Small intestine (tissue), 7 donors: ENCODE results near the gene ANKRD55. TPM values are rescaled to one million over a fixed set of nuclear protein-coding genes. Genes with fewer than 3 reads are reported as not detected.
"Not testable (repeated sequence)": the region's sequence is repeated elsewhere in the genome, so short reads cannot be mapped to it uniquely, and the experiment has no call there.

Source experiments
- DNase-seq, 2 donors: peaks; one replicate each; pipeline versions ENCODE4 v3.0.0 to v3.0.0-alpha.2; 2013
- FAIRE-seq: peaks from 2 replicates; lab custom pipeline; 2012; peaks lifted over from hg19 to GRCh38; lab: Jason Lieb, UNC
- H3K27ac ChIP-seq, 3 donors: one replicate each; pipeline ENCODE4 v1.5.1; 2013; ENCODE audit warnings: low read length in 2 of 3, mild to moderate bottlenecking in 2 of 3, control low read depth in 1 of 3, inconsistent platforms in 1 of 3, low read depth in 1 of 3, moderate library complexity in 1 of 3
- H3K27me3 ChIP-seq, 3 donors: one replicate each; pipeline ENCODE4 v1.6.1; 2013; ENCODE audit warnings: low read length in 3 of 3, inconsistent platforms in 1 of 3; ENCODE audit not compliant: control insufficient read depth in 3 of 3, insufficient read depth in 3 of 3
- H3K36me3 ChIP-seq, 3 donors: one replicate each; pipeline ENCODE4 v1.6.1; 2013; ENCODE audit warnings: low read length in 3 of 3, inconsistent platforms in 1 of 3, low read depth in 1 of 3, mild to moderate bottlenecking in 1 of 3, moderate library complexity in 1 of 3; ENCODE audit not compliant: control insufficient read depth in 3 of 3, insufficient read depth in 2 of 3
- H3K4me1 ChIP-seq, 3 donors: one replicate each; pipeline ENCODE4 v1.6.1; 2013; ENCODE audit warnings: low read length in 2 of 3, inconsistent platforms in 1 of 3, low read depth in 1 of 3, mild to moderate bottlenecking in 1 of 3, moderate library complexity in 1 of 3; ENCODE audit not compliant: control insufficient read depth in 3 of 3, insufficient read depth in 2 of 3
- H3K4me3 ChIP-seq, 3 donors: one replicate each; pipeline ENCODE4 v1.5.1; 2013; ENCODE audit warnings: low read length in 3 of 3, control low read depth in 1 of 3, inconsistent platforms in 1 of 3, low read depth in 1 of 3, mild to moderate bottlenecking in 1 of 3, moderate library complexity in 1 of 3
- H3K9me3 ChIP-seq, 2 donors: one replicate each; pipeline ENCODE4 v1.6.1; 2013; ENCODE audit warnings: low read depth in 1 of 2, low read length in 1 of 2; ENCODE audit not compliant: control insufficient read depth in 2 of 2, insufficient read depth in 1 of 2
- WGBS, 3 donors: extraction: QIAGEN DNeasy Blood & Tissue Kit; methylation state at CpG; one replicate each; pipeline ENCODE4 v1.1.7; 2013; 5-methylcytosine and 5-hydroxymethylcytosine counted together
- polyA plus RNA-seq, 4 donors: library from polyadenylated mRNA; stranded (reverse) in 3 of 4; unstranded in 1 of 4; fragments of 200-250 nt in 3 of 4; fragments of 120-200 nt in 1 of 4; gene quantifications; one replicate each; pipeline versions ENCODE4 v1.2.1 to v1.2.3, GENCODE V29; 2013
- donor health status: healthy with polysubstance abuse.
- donor health status: control.
- donor health status: control.
- donor health status: Bipolar disorder and iron deficiency.
- donor health status: healthy.

ANKRD55 gene
- polyA plus RNA-seq, 4 donors = 0.10 to 0.13 TPM; not detected in 2

DNA sequence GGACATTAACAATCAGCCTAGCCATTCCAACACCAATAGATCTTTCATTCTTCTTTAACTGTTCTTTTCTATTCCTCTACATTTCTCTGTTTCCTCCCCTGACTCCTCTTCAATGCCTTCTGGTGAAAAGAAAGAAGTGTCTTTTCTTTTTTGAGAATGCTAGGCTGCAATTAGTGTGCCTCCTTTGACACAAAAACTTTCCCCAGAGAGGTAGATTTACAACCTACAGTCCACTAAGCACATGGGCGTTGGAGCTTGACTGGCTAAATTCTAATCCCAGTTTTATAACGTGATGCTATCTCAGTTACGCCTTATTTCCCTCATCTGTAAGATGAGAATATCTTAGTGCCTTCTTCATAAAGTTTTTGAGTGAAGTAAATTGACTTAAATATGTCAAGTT is 16.9 kb upstream of the ANKRD55 start:
- WGBS, 3 donors = 76 to 85% (median 81%) methylated on average over 3 of the region's 3 CpGs
- no peak overlapping the region for H3K27ac ChIP-seq
- FAIRE-seq (no peak), DNase-seq (no peak)
- H3K4me3 ChIP-seq = no peak overlapping the region
- H3K4me1 ChIP-seq = no peaks in the 10 kb centered on the region
- H3K36me3 ChIP-seq = no peaks in the 10 kb centered on the region
- H3K9me3 ChIP-seq = peaks cover 0 to 6% of the 10 kb centered on the region in 2 donors
- H3K27me3 ChIP-seq = no peaks in the 10 kb centered on the region

DNA sequence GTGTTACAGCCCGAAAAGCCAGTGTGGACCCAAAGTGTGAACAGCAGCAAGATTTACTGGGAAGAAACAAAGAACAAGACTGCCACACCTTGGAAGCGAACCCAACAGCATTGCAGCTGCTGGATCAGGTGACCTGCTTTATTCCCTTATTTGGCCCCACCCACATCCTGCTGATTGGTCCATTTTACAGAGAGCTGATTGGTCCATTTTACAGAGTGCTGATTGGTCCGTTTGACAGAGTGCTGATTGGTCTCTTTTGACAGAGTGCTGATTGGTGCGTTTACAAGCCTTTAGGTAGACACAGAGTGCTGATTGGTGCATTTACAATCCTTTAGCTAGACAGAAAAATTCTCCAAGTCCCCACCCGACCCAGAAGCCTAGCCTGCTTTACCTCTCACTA is 16.0 kb upstream of the ANKRD55 start:
- H3K27me3 ChIP-seq, FAIRE-seq, DNase-seq, H3K27ac ChIP-seq, H3K4me1 ChIP-seq, H3K9me3 ChIP-seq, H3K36me3 ChIP-seq, H3K4me3 ChIP-seq: not testable (repeated sequence)
- WGBS, 3 donors = 76 to 86% (median 86%) methylated on average over 5 of the region's 5 CpGs

DNA sequence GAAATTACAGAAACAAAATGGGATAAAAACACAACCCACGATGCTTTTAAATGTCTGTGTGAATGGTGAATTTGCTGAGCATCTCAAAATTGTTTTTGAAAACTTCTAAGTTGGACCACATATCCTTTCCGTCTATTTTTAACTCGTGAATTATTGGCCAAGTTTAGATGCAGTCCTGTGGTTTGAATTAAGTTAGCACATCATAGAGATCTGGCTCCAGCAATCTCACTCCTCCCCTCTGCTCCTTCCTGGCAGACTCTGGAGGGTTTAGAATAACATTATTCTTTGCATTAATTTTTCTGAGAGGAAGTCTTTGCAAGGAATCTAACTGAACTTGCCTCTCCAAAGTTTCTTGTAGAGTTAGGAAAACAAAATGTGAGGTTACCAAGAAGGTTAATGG is 14.5 kb upstream of the ANKRD55 start:
- no peak for FAIRE-seq
- no peak overlapping the region for H3K27ac ChIP-seq
- 60 to 81% (median 70%) methylated on average over 3 of the region's 3 CpGs for WGBS, 3 donors
- no peak overlapping the region for H3K4me3 ChIP-seq
- no peaks in the 10 kb centered on the region for H3K27me3 ChIP-seq
- no peaks in the 10 kb centered on the region for H3K4me1 ChIP-seq
- peaks cover 0 to 12% of the 10 kb centered on the region in 2 donors for H3K9me3 ChIP-seq
- DNase-seq = no peak
- no peaks in the 10 kb centered on the region for H3K36me3 ChIP-seq

DNA sequence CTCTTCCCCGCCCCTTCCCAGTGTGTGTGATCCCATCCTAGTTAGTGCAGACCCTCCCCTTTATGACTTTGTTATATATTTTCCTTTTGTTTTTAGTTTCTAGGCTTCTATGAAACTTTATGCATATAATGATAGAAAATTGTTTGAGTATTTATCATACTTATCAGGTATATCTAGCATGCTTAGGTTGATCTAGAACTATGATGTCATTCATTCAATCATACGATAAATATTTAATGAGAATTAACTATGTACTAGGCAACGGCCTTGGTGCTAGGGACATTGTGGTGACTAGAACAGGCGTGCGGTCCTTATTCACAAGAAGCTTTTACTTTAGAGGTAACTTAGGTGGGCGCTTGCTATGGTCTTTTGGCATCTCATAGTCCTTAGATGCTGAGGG is 13.6 kb upstream of the ANKRD55 start:
- Histone ChIP-seq H3K27ac (no peak overlapping the region), H3K4me3 (no peak overlapping the region), H3K4me1 (no peaks in the 10 kb centered on the region), H3K9me3 (peaks cover 0 to 17% of the 10 kb centered on the region in 2 donors), H3K27me3 (no peaks in the 10 kb centered on the region), H3K36me3 (no peaks in the 10 kb centered on the region)
- 90 to 95% (median 94%) methylated on average over 6 of the region's 6 CpGs for WGBS, 3 donors
- no peak for FAIRE-seq
- DNase-seq = no peak

DNA sequence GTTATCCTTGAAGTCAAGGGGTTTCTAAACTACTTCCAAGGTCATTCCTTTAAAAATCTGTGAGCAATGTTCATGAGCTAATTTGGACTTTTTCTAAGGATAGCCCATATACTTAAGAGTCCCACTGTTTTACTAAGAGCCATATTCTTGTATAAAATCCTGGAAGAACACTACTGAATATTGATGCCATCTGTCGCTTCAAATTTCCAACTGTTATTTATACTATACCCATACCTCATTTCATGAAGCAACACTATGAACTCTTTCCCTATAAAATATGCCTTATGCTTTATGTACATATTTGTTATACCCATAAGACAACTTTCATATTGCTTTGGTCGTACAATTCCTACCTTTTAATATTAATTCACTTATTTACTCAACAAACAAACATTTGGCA is 12.4 kb upstream of the ANKRD55 start:
- Histone ChIP-seq H3K27ac (no peak overlapping the region), H3K36me3 (no peaks in the 10 kb centered on the region), H3K4me3 (no peak overlapping the region), H3K9me3 (peaks cover 0 to 17% of the 10 kb centered on the region in 2 donors), H3K27me3 (no peaks in the 10 kb centered on the region), H3K4me1 (no peaks in the 10 kb centered on the region)
- 86 to 93% (median 90%) methylated on average over 2 of the region's 2 CpGs for WGBS, 3 donors
- DNase-seq (no peak), FAIRE-seq (no peak)

DNA sequence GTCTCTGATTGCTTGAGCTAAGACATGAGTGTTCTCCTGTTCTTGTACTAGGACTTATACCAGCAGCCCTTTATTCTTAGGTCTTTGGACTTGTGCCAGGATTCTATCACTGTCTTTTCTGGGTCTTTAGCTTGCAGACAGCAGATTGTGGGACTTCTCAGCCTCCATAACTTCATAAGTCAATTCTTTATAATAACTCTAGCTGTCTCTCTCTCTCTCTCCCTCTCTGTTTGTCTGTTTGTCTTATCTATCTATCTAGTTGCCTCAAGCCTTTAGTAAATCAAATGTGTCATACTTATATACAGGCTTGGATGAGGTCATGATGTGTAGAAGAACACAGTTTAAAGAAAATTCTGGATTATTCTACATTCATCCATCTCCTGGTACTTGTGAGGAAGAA is 11.5 kb upstream of the ANKRD55 start:
- H3K36me3 ChIP-seq = no peaks in the 10 kb centered on the region
- H3K4me1 ChIP-seq = no peaks in the 10 kb centered on the region
- DNase-seq (no peak), FAIRE-seq (no peak)
- H3K27me3 ChIP-seq = no peaks in the 10 kb centered on the region
- H3K4me3 ChIP-seq = no peak overlapping the region
- peaks cover 0 to 17% of the 10 kb centered on the region in 2 donors for H3K9me3 ChIP-seq
- H3K27ac ChIP-seq = no peak overlapping the region

DNA sequence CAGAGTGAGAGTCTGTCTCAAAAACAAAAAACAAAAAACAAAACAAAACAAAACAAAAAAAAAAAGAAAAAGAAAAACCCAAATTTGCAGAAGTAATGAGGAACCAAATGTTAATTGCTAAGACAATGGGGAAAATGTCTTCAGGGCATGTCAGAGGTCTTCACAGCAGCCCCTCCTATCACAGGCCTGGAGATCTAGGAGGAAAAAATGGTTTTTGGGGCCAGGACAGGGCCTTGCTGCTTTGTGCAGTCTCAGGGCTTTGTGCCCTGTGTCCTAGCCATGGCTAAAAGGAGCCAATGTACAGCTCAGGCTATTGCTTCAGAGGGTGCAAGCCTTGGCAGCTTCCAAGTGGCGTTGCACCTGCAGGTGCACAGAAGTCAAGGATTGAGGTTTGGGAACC is 9.1 kb upstream of the ANKRD55 start:
- H3K27me3 ChIP-seq, H3K27ac ChIP-seq, DNase-seq, H3K4me3 ChIP-seq, FAIRE-seq, H3K4me1 ChIP-seq, H3K36me3 ChIP-seq: not testable (repeated sequence)
- 33 to 84% (median 79%) methylated on average over 1 of the region's 1 CpG for WGBS, 3 donors
- H3K9me3 ChIP-seq = peaks cover 0 to 10% of the 10 kb centered on the region in 2 donors

DNA sequence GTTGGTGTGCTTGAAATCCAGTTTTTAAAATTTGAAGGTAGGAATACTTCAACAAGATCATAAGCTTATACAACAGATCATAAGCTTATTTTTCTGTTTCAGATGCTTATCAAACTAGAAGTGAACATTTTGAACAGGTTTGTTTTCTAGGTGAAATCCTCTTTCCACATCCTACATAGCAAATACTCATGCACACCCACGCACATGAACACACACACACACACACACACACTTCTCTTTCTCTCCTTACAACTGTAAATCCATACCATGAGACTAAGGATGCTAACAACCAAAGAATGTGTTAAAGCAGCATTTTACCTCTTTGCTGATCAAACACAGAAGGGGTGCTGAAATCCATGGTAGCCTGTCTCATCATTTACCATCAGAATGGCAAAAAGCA is 592 bp downstream of the ANKRD55 start:
- no peak for FAIRE-seq
- no peaks in the 10 kb centered on the region for H3K36me3 ChIP-seq
- 63 to 86% (median 81%) methylated on average over 1 of the region's 1 CpG for WGBS, 3 donors

DNA sequence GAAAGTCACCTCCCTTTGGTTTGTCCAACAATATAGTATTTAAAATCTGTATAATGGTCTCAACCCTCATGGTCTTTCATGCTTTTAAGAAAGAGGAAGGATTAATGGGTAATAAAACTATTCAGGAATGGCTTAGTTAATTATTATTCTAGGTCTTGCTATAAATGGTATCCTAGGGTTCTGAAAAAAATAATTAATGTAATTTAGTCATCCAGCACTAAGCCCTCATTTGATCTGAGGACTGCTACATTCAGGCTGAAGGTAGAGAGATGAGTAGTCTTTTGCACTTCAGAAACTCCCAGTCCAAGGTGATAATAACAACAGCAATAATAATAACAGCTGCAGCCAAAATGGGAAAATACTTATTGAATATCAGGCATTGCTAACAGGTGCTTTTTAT is 2.6 kb downstream of the ANKRD55 start:
- Histone ChIP-seq H3K9me3 (no peaks in the 10 kb centered on the region), H3K4me3 (no peak overlapping the region), H3K27ac (no peak overlapping the region), H3K27me3 (peaks cover 0 to 4% (median 3%) of the 10 kb centered on the region in 3 donors), H3K4me1 (no peaks in the 10 kb centered on the region), H3K36me3 (no peaks in the 10 kb centered on the region)
- FAIRE-seq (no peak), DNase-seq (no peak)

More for the DNA sequence above, 592 bp downstream of the ANKRD55 start:
- H3K4me3 ChIP-seq = no peak overlapping the region
- no peak for DNase-seq
- no peak overlapping the region for H3K27ac ChIP-seq
- H3K27me3 ChIP-seq = peaks cover 0 to 4% (median 3%) of the 10 kb centered on the region in 3 donors
- no peaks in the 10 kb centered on the region for H3K9me3 ChIP-seq
- H3K4me1 ChIP-seq = no peaks in the 10 kb centered on the region
